Measurements from ENCODE around the gene MFSD11.
"Not testable (repeated sequence)": the region's sequence is repeated elsewhere in the genome, so short reads cannot be mapped to it uniquely, and the experiment has no call there.

- not testable (repeated sequence) for TF ChIP-seq CTCF, POLR2A (IDR thresholded peaks at IDR 0.05)
Measured at GRCh38 chr17:76712321-76712720, 25.6 kb upstream of the MFSD11 start.

Measured in heart left ventricle (tissue), 13 donors.